NB4 (cell line): ENCODE results near the gene TMA16.

ENCODE experiments used
- DNase-seq: peaks from one replicate; pipeline ENCODE4 v3.0.0; 2010; ENCODE audit warnings: low read depth
- H3K4me3 ChIP-seq: one replicate; pipeline ENCODE4 v1.5.1; 2011; ENCODE audit warnings: mild to moderate bottlenecking, low read depth, low read length, moderate library complexity
- MYC ChIP-seq: IDR thresholded peaks from 2 replicates; pipeline ENCODE4 v1.6.1; 2011; ENCODE audit warnings: low read depth, low read length
- POLR2A ChIP-seq: IDR thresholded peaks from 2 replicates; pipeline ENCODE4 v1.6.1; 2011; ENCODE audit warnings: mild to moderate bottlenecking; ENCODE audit not compliant: insufficient read length; ENCODE audit errors: extremely low read depth
- TF ChIP-seq, protein P1 (sequence below): IDR thresholded peaks from one replicate; pipeline ENCODE4 v1.5.1; 2012; ENCODE audit warnings: low read depth, low read length
- TF ChIP-seq, protein P2 (sequence below): IDR thresholded peaks from 2 replicates; pipeline ENCODE4 v1.6.1; 2011; ENCODE audit warnings: low read depth, low read length

Gene TMA16

DNA sequence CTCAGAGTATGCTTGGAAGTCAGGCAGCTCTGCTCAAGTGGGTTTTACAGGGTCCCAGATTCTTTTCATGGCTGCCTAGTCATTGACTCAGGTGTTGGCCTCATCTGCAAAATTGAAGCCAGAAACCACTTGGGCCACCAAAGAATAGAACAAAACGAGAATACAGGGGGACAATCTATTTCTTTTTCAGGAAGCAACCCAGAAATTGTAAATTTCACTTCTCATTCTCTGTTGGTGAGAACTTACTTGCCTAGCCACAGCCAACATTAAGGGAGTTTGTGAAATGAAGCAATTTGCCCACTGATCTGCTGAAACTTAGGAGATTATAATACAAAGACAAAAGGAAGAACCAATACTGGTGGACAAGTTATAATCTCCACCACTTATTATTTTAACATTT lies 12.3 kb upstream of the TMA16 start:
- H3K4me3 ChIP-seq: no peak overlapping the region
- TF ChIP-seq, protein P1, sequence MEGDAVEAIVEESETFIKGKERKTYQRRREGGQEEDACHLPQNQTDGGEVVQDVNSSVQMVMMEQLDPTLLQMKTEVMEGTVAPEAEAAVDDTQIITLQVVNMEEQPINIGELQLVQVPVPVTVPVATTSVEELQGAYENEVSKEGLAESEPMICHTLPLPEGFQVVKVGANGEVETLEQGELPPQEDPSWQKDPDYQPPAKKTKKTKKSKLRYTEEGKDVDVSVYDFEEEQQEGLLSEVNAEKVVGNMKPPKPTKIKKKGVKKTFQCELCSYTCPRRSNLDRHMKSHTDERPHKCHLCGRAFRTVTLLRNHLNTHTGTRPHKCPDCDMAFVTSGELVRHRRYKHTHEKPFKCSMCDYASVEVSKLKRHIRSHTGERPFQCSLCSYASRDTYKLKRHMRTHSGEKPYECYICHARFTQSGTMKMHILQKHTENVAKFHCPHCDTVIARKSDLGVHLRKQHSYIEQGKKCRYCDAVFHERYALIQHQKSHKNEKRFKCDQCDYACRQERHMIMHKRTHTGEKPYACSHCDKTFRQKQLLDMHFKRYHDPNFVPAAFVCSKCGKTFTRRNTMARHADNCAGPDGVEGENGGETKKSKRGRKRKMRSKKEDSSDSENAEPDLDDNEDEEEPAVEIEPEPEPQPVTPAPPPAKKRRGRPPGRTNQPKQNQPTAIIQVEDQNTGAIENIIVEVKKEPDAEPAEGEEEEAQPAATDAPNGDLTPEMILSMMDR: no peak
- TF ChIP-seq MYC (no peak), POLR2A (no peak)
- TF ChIP-seq, protein P2, sequence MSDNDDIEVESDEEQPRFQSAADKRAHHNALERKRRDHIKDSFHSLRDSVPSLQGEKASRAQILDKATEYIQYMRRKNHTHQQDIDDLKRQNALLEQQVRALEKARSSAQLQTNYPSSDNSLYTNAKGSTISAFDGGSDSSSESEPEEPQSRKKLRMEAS: no peak
- no peak for DNase-seq

DNA sequence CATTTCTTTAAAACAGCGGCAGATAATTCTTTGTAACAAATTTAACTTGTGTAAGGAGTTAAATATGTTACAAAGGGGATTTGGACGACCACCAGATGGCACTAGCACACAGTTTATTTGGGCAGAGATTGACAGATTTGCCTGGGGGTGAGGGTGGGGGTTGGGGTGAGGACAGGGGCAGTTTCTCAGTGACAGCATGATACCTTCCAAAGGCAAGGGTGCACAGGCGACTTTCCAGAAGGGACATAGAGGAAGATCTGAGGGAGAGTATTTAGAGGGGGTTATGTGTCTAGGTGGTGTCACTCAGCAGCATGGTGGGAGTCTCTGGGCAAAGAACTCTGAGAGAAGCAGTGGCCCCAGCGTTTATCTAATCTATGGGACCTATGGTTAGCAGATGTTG lies 9.6 kb upstream of the TMA16 start:
- peak; percentile 67 for DNase-seq
- TF ChIP-seq, protein P2: no peak
- TF ChIP-seq MYC (no peak), POLR2A (no peak)
- TF ChIP-seq, protein P1: peak; percentile 36
- H3K4me3 ChIP-seq: no peak overlapping the region

DNA sequence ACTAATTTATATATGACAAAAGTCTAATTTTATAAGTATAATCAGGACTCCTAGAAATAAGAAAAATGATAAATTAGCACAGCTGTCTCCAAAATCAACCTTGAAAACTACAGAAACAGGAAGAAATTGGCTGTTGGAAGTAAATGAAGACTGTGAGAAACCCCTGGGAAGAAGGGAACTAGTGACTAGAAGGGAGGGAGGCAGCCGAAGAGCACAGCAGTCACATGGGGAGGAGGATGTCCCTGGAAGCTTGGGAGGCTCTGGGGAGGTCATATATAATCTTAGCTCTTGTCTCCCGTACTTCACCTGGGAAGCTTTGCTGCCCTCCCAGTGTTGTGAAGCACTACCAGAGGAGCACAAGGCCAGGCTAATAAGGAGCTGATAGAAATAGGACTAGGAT lies 8.9 kb upstream of the TMA16 start:
- TF ChIP-seq POLR2A (no peak), MYC (no peak)
- TF ChIP-seq, protein P2: no peak
- TF ChIP-seq, protein P1: no peak
- no peak for DNase-seq
- H3K4me3 ChIP-seq: no peak overlapping the region

DNA sequence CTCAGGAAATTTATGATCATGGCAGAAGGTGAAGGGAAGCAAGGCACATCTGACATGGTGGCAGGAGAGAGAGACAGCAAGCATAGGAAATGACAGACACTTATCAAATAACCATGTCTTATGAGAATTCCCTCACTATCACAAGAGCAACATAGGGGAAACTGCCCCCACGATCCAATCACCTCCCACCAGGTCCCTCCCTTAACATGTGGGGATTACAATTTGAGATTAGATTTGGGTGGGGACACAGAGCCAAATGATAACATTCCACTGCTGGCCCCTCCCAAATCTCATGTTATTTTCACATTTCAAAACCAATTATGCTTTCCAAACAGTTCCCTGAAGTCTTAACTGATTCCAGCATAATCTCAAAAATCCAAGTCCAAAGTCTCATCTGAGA lies 8.2 kb upstream of the TMA16 start:
- no peak overlapping the region for H3K4me3 ChIP-seq
- TF ChIP-seq MYC (no peak), POLR2A (no peak)
- TF ChIP-seq, protein P1: no peak
- TF ChIP-seq, protein P2: no peak
- DNase-seq: no peak

DNA sequence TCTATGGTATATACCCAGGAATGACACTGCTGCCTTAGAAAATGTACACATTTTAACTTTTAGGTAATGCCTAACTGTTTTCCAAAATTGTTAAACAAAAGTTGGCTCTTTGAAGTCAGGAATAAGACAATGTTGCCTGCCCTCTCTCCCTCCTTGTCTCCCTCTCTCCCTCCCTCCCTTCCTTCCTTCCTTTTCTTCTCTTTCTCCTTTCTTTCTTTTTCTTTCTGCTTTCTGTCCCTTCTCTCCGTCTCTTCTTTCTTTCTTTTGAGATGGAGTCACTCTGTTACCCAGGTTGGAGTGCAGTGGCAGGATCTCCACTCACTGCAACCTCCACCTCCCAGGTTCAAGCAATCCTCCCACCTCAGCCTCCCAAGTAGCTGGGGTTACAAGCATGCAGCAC lies 4.6 kb upstream of the TMA16 start:
- H3K4me3 ChIP-seq: no peak overlapping the region
- DNase-seq: no peak
- TF ChIP-seq POLR2A (no peak), MYC (no peak)
- TF ChIP-seq, protein P2: no peak
- TF ChIP-seq, protein P1: no peak

DNA sequence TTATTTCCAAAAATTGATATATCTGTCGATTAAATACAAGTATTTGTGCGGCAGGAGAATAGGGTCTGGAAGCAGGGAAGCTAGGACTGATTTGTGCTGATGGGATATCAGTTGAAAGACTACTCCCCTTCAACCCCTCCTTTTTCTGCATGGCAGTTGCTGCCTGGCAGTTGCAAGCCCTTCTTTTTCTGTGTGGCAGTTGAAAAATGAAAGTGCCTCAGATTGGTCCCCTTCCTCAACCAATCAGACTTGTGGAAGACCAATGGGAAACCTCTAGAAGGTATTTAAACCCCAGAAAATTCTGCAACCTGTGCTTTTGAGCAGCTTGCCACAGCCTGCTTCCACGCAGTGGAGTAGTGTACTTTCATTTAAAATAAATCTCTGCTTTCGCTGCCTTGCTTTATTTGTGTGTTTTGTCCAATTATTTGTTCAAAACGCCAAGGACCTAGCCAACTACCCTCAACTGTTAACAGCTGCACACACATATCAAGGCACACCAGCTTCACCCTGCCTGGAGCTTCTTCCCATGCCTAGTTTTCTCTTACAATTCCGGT lies 1.5 kb upstream of the TMA16 start:
- TF ChIP-seq, protein P1: no peak
- TF ChIP-seq MYC: no peak
- TF ChIP-seq POLR2A: no peak
- TF ChIP-seq, protein P2: no peak
- DNase-seq: peak; percentile 43
- peak overlapping the region; percentile 93 for H3K4me3 ChIP-seq
